IMR-90 (cell line): ENCODE data around the gene ACADL. TPM values are rescaled to one million over a fixed set of nuclear protein-coding genes. Genes with fewer than 3 reads are reported as not detected.
A peak's percentile ranks its signal among the peaks of the same experiment; 100 is the strongest.

ENCODE experiments used
- ATAC-seq: fragments of 200-7000 bp; cut with Tn5 transposase; 2 replicates; pipeline ENCODE4 v1.9.1; 2020; ENCODE audit warnings: low read depth, mild to moderate bottlenecking, moderate library complexity
- BruUV-seq: library from RNA; stranded (reverse); fragments of 400-500 nt; replicated peaks from 2 replicates; lab custom pipeline; 2021; lab: Mats Ljungman, UMichigan
- CTCF ChIA-PET: fragments of 300-600 bp; formaldehyde crosslinking; extraction: SDS; loops from one replicate; lab custom pipeline; 2021; ENCODE audit warnings: antibody characterized with exemption; lab: Yijun Ruan, JAX
- POLR2A ChIA-PET: fragments of 300-600 bp; sonication (Branson Sonifier 250); formaldehyde crosslinking; loops from one replicate; lab custom pipeline; 2022; ENCODE audit warnings: antibody characterized with exemption; ENCODE audit not compliant: unreplicated experiment; lab: Charles Lee
- DNase-seq: peaks from one replicate; pipeline ENCODE4 v3.0.0; 2013
- H2AFZ ChIP-seq: replicated peaks from 2 replicates; pipeline ENCODE3; 2013; ENCODE audit warnings: low read length, mild to moderate bottlenecking; ENCODE audit not compliant: poor library complexity
- H2AK5ac ChIP-seq: 2 replicates; pipeline ENCODE4 v1.6.1; 2013; ENCODE audit warnings: low read depth, low read length, inconsistent platforms
- H2AK9ac ChIP-seq: replicated peaks from 2 replicates; pipeline ENCODE3; 2013; ENCODE audit warnings: mild to moderate bottlenecking, low read depth, low read length, moderate library complexity; ENCODE audit not compliant: poor library complexity
- H2BK120ac ChIP-seq: 2 replicates; pipeline ENCODE4 v1.6.1; 2013; ENCODE audit warnings: low read depth, low read length, inconsistent platforms
- H2BK15ac ChIP-seq: 3 replicates; pipeline ENCODE4 v1.6.1; 2013; ENCODE audit warnings: low read depth, low read length, inconsistent platforms
- H2BK20ac ChIP-seq: 2 replicates; pipeline ENCODE4 v1.6.1; 2013; ENCODE audit warnings: low read depth, mild to moderate bottlenecking, inconsistent platforms, low read length, moderate library complexity
- H2BK5ac ChIP-seq: 2 replicates; pipeline ENCODE4 v1.6.1; 2013; ENCODE audit warnings: mild to moderate bottlenecking, low read depth, low read length, inconsistent platforms; ENCODE audit not compliant: poor library complexity, severe bottlenecking
- H3K14ac ChIP-seq: replicated peaks from 2 replicates; pipeline ENCODE4 v1.6.1; 2013; ENCODE audit warnings: low read depth, low read length, inconsistent platforms
- H3K18ac ChIP-seq: 2 replicates; pipeline ENCODE4 v1.6.1; 2013; ENCODE audit warnings: low read depth, low read length, control low read depth
- H3K23ac ChIP-seq: 2 replicates; pipeline ENCODE4 v1.6.1; 2013; ENCODE audit warnings: low read depth, low read length, inconsistent platforms
- H3K27ac ChIP-seq: 2 replicates; pipeline ENCODE4 v1.5.1; 2013; ENCODE audit warnings: mild to moderate bottlenecking, control low read depth, low read length; ENCODE audit not compliant: insufficient read depth
- H3K27me3 ChIP-seq: 2 replicates; pipeline ENCODE4 v1.6.1; 2013; ENCODE audit warnings: low read length; ENCODE audit not compliant: control insufficient read depth, insufficient read depth
- H3K36me3 ChIP-seq: 2 replicates; pipeline ENCODE4 v1.6.1; 2013; ENCODE audit warnings: low read length, mixed read lengths; ENCODE audit not compliant: control insufficient read depth, insufficient read depth
- H3K4ac ChIP-seq: 2 replicates; pipeline ENCODE4 v1.6.1; 2013; ENCODE audit warnings: low read depth, low read length, inconsistent platforms
- H3K4me1 ChIP-seq: 2 replicates; pipeline ENCODE4 v1.6.1; 2013; ENCODE audit warnings: low read length, mixed read lengths; ENCODE audit not compliant: control insufficient read depth, insufficient read depth
- H3K4me2 ChIP-seq: 2 replicates; pipeline ENCODE4 v1.6.1; 2013; ENCODE audit warnings: low read depth, mild to moderate bottlenecking, control low read depth, low read length, moderate library complexity
- H3K4me3 ChIP-seq: 2 replicates; pipeline ENCODE4 v1.5.1; 2013; ENCODE audit warnings: low read depth, mild to moderate bottlenecking, control low read depth, low read length, moderate library complexity; ENCODE audit not compliant: insufficient read depth
- H3K56ac ChIP-seq: 2 replicates; pipeline ENCODE4 v1.6.1; 2013; ENCODE audit warnings: low read length, inconsistent platforms; ENCODE audit not compliant: insufficient read depth; ENCODE audit errors: extremely low read depth
- H3K79me1 ChIP-seq, 2 experiments: 2 replicates each; pipeline ENCODE4 v1.6.1; 2013; ENCODE audit warnings: low read length in 2 of 2, inconsistent platforms in 1 of 2, low read depth in 1 of 2
- H3K9ac ChIP-seq: 2 replicates; pipeline ENCODE4 v1.6.1; 2013; ENCODE audit warnings: low read depth, low read length, control low read depth
- H3K9me1 ChIP-seq: 2 replicates; pipeline ENCODE4 v1.6.1; 2013; ENCODE audit warnings: low read length, inconsistent platforms; ENCODE audit not compliant: insufficient read depth
- H3K9me3 ChIP-seq: 2 replicates; pipeline ENCODE4 v1.6.1; 2013; ENCODE audit warnings: low read length; ENCODE audit not compliant: control insufficient read depth, insufficient read depth
- H4K20me1 ChIP-seq: 2 replicates; pipeline ENCODE4 v1.6.1; 2013; ENCODE audit warnings: low read length, inconsistent platforms; ENCODE audit not compliant: insufficient read depth
- H4K5ac ChIP-seq: 2 replicates; pipeline ENCODE4 v1.6.1; 2013; ENCODE audit warnings: mild to moderate bottlenecking, low read depth, low read length, control low read depth
- H4K8ac ChIP-seq, 2 experiments: 2 replicates each; pipeline ENCODE4 v1.6.1; 2013; ENCODE audit warnings: low read depth in 2 of 2, low read length in 2 of 2, control low read depth in 1 of 2, inconsistent platforms in 1 of 2
- H4K91ac ChIP-seq: 2 replicates; pipeline ENCODE4 v1.6.1; 2013; ENCODE audit warnings: low read depth, low read length, inconsistent platforms; ENCODE audit not compliant: insufficient read depth
- BHLHE40 ChIP-seq: fragments of 150-350 bp; IDR thresholded peaks from 2 replicates; pipeline ENCODE4 v1.6.1; 2016; ENCODE audit warnings: mild to moderate bottlenecking, low read depth, low read length
- CHD1 ChIP-seq: IDR thresholded peaks from 2 replicates; pipeline ENCODE4 v1.6.1; 2012; ENCODE audit warnings: low read depth, low read length, improper control_type of control experiment
- ELK1 ChIP-seq: fragments of 150-350 bp; IDR thresholded peaks from 2 replicates; pipeline ENCODE4 v1.6.1; 2016; ENCODE audit warnings: low read depth, mild to moderate bottlenecking, low read length, moderate library complexity, borderline replicate concordance
- RCOR1 ChIP-seq: IDR thresholded peaks from 2 replicates; pipeline ENCODE4 v1.6.1; 2012; ENCODE audit warnings: mild to moderate bottlenecking, low read length, improper control_type of control experiment; ENCODE audit not compliant: insufficient replicate concordance
- RFX5 ChIP-seq: IDR thresholded peaks from 2 replicates; pipeline ENCODE4 v1.8.0; 2012; ENCODE audit warnings: low read depth, mild to moderate bottlenecking, low read length, moderate library complexity
- SMC3 ChIP-seq: fragments of 150-350 bp; IDR thresholded peaks from 2 replicates; pipeline ENCODE4 v1.6.1; 2016; ENCODE audit warnings: low read depth, mild to moderate bottlenecking, antibody characterized with exemption, low read length, moderate library complexity
- USF2 ChIP-seq: fragments of 150-350 bp; IDR thresholded peaks from 2 replicates; pipeline ENCODE4 v1.6.1; 2017; ENCODE audit warnings: mild to moderate bottlenecking, antibody characterized with exemption, low read length, low read depth
- WGBS, 2 experiments: methylation state at CpG; one replicate each; pipeline versions ENCODE4 v1.1.5 to v1.1.7; 2013; ENCODE audit warnings: missing lambda C conversion rate in 2 of 2; ENCODE audit not compliant: insufficient read length in 1 of 2; ENCODE audit errors: extremely low coverage in 2 of 2; 5-methylcytosine and 5-hydroxymethylcytosine counted together
- dilution Hi-C: fragments of 300-500 bp; cut with HindIII; formaldehyde crosslinking; loops from one replicate; pipeline ENCODE4 v1.14.3; 2018; ENCODE audit warnings: low sequenced_read_pairs; ENCODE audit not compliant: unreplicated experiment
- in situ Hi-C: fragments of 300-500 bp; cut with MboI; formaldehyde crosslinking; loops from 3 replicates; pipeline ENCODE4 v1.14.3; 2019; ENCODE audit warnings: low sequenced_read_pairs, inconsistent platforms, mixed read lengths
- intact Hi-C: fragments of 100-400 bp; cut with micrococcal nuclease; formaldehyde crosslinking; loops from 2 replicates; pipeline ENCODE4 v1.10.0; 2022
- polyA plus RNA-seq, 3 experiments: library from polyadenylated mRNA; depleted of rRNA; stranded (reverse); fragments of >200 nt; gene quantifications; 2 replicates each; pipeline ENCODE4 v1.2.3, GENCODE V29; 2012; ENCODE audit warnings: low replicate concordance in 1 of 3
- total RNA-seq: library from RNA; depleted of rRNA; stranded (reverse); fragments of >200 nt; gene quantifications from 2 replicates; pipeline ENCODE4 v1.2.3, GENCODE V29; 2012

Gene ACADL
- total and polyA plus RNA-seq, 2 of the 4 experiments (the other 2 are of a cell fraction): not detected

- peak overlapping the region; percentile 63 for H2BK120ac ChIP-seq
- peak overlapping the region; percentile 88 for H2AFZ ChIP-seq
- ChIA-PET POLR2A (no interaction called here), CTCF (no interaction called here)
- H2AK5ac ChIP-seq: no peak overlapping the region
- H3K27me3 ChIP-seq: no peaks in the 10 kb centered on the region
- in situ Hi-C loops: loop anchor here (10.0 kb wide), 1 partner anchor 175 kb away; no protein-coding TSS in a partner anchor
- no peak overlapping the region for H2BK20ac ChIP-seq
- H3K4ac ChIP-seq: peak overlapping the region; percentile 93
- dilution Hi-C loops: no loop called here
- H3K23ac ChIP-seq: peak overlapping the region; percentile 96
- peak overlapping the region; percentile 93 for H3K9ac ChIP-seq
- H4K91ac ChIP-seq: peak overlapping the region; percentile 47
- H3K9me1 ChIP-seq: no peaks in the 10 kb centered on the region
- peak overlapping the region; percentile 54; the same call in 1 of the 2 replicates for H3K18ac ChIP-seq
- H3K56ac ChIP-seq: peak overlapping the region; percentile 97
- peak overlapping the region; percentile 91 for H3K14ac ChIP-seq
- DNase-seq: no peak
- no peaks in the 10 kb centered on the region for H3K36me3 ChIP-seq
- H2AK9ac ChIP-seq: no peak overlapping the region
- H4K8ac ChIP-seq: peak overlapping the region; percentile 47 to 82; a peak in 2 of 4 replicates
- intact Hi-C loops: loop anchor here (1.0 to 5.0 kb wide), 3 partner anchors 78 to 168 kb away; partner anchors contain the start of gene RPE
- H3K79me1 ChIP-seq: peaks cover 0 to 3% of the 10 kb centered on the region in 2 experiments; a peak in 2 of 4 replicates
- peak overlapping the region; percentile 75; the same call in 2 of the 3 replicates for H2BK15ac ChIP-seq
- peak overlapping the region; percentile 35 for H4K5ac ChIP-seq
- WGBS, 2 experiments: 0% methylated on average over 4 of the region's 6 CpGs; no CpG with 5 or more reads in 1 of the 2 experiments
- peak overlapping the region; percentile 90 for H3K27ac ChIP-seq
- TF ChIP-seq USF2 (no peak), ELK1 (no peak), BHLHE40 (no peak), RFX5 (no peak), RCOR1 (no peak), SMC3 (no peak), CHD1 (no peak)
- H3K4me1 ChIP-seq: no peaks in the 10 kb centered on the region
- H3K9me3 ChIP-seq: no peaks in the 10 kb centered on the region
- no peak for ATAC-seq
- no peaks in the 10 kb centered on the region for H4K20me1 ChIP-seq
- BruUV-seq: no TSS peak
- H3K4me2 ChIP-seq: peak overlapping the region; percentile 55
- peak overlapping the region; percentile 88 for H2BK5ac ChIP-seq
- H3K4me3 ChIP-seq: peak overlapping the region; percentile 60
Measured at GRCh38 chr2:210170196-210170445, 55.1 kb downstream of the ACADL start.
